Mesenchymal stem cell (in vitro differentiated cells and primary cell): ENCODE results near the gene FARP2.

ENCODE experiments used
- DNase-seq: peaks from one replicate; pipeline ENCODE4 v3.0.0-alpha.2; 2013
- H2AFZ ChIP-seq: one replicate; pipeline ENCODE4 v1.6.1; 2013; ENCODE audit warnings: low read depth, mild to moderate bottlenecking, control low read depth, inconsistent platforms, low read length, moderate library complexity
- H2AK5ac ChIP-seq: 2 replicates; pipeline ENCODE4 v1.6.1; 2013; ENCODE audit warnings: low read length, moderate library complexity, mild to moderate bottlenecking, inconsistent platforms; ENCODE audit not compliant: severe bottlenecking
- H2BK120ac ChIP-seq: one replicate; pipeline ENCODE4 v1.6.1; 2013; ENCODE audit warnings: low read depth, mild to moderate bottlenecking, inconsistent platforms, low read length, moderate library complexity
- H2BK12ac ChIP-seq, 2 experiments: one replicate each; pipeline ENCODE4 v1.6.1; 2013; ENCODE audit warnings: inconsistent platforms in 2 of 2, low read length in 2 of 2, mild to moderate bottlenecking in 2 of 2, moderate library complexity in 2 of 2, control low read depth in 1 of 2
- H2BK15ac ChIP-seq: one replicate; pipeline ENCODE4 v1.6.1; 2013; ENCODE audit warnings: mild to moderate bottlenecking, low read depth, inconsistent platforms; ENCODE audit not compliant: poor library complexity, severe bottlenecking
- H2BK5ac ChIP-seq: 2 replicates; pipeline ENCODE4 v1.6.1; 2013; ENCODE audit warnings: low read depth, mild to moderate bottlenecking, low read length, control low read depth, inconsistent platforms; ENCODE audit not compliant: poor library complexity, severe bottlenecking
- H3K14ac ChIP-seq, 2 experiments: one replicate each; pipeline ENCODE4 v1.6.1; 2013; ENCODE audit warnings: inconsistent platforms in 2 of 2, low read length in 2 of 2, control low read depth in 1 of 2, mild to moderate bottlenecking in 1 of 2, moderate library complexity in 1 of 2
- H3K18ac ChIP-seq, 2 experiments: one replicate each; pipeline ENCODE4 v1.6.1; 2013; ENCODE audit warnings: inconsistent platforms in 2 of 2, low read length in 2 of 2, control low read depth in 1 of 2, low read depth in 1 of 2, mild to moderate bottlenecking in 1 of 2
- H3K23ac ChIP-seq, 2 experiments: one replicate each; pipeline ENCODE4 v1.6.1; 2013; ENCODE audit warnings: inconsistent platforms in 2 of 2, low read length in 2 of 2, mild to moderate bottlenecking in 2 of 2, moderate library complexity in 2 of 2, control low read depth in 1 of 2
- H3K27ac ChIP-seq: 2 replicates; pipeline ENCODE4 v1.5.1; 2013; ENCODE audit warnings: mild to moderate bottlenecking, moderate library complexity, low read length, control low read depth, inconsistent platforms; ENCODE audit not compliant: poor library complexity, severe bottlenecking
- H3K27me3 ChIP-seq, 2 experiments: 2 replicates each; pipeline versions ENCODE4 v1.6.1 to v1.7.0; 2013; ENCODE audit warnings: low read length in 2 of 2, mild to moderate bottlenecking in 2 of 2, moderate library complexity in 2 of 2, control low read depth in 1 of 2, inconsistent platforms in 1 of 2; ENCODE audit not compliant: control insufficient read depth in 1 of 2, insufficient read depth in 1 of 2
- H3K36me3 ChIP-seq, 2 experiments: 2 replicates each; pipeline versions ENCODE4 v1.6.1 to v1.7.0; 2013; ENCODE audit warnings: low read length in 2 of 2, control low read depth in 1 of 2, inconsistent platforms in 1 of 2, low read depth in 1 of 2, mild to moderate bottlenecking in 1 of 2; ENCODE audit not compliant: insufficient read depth in 2 of 2, control insufficient read depth in 1 of 2
- H3K4ac ChIP-seq, 2 experiments: one replicate each; pipeline ENCODE4 v1.6.1; 2013; ENCODE audit warnings: inconsistent platforms in 2 of 2, low read length in 2 of 2, mild to moderate bottlenecking in 2 of 2, moderate library complexity in 2 of 2, control low read depth in 1 of 2, low read depth in 1 of 2
- H3K4me1 ChIP-seq: 2 replicates; pipeline ENCODE4 v1.6.1; 2013; ENCODE audit warnings: low read depth, low read length, control low read depth; ENCODE audit not compliant: control insufficient read depth, insufficient read depth
- H3K4me2 ChIP-seq: 2 replicates; pipeline ENCODE4 v1.6.1; 2013; ENCODE audit warnings: low read length, mild to moderate bottlenecking, inconsistent platforms; ENCODE audit not compliant: poor library complexity, severe bottlenecking
- H3K4me3 ChIP-seq, 2 experiments: 2 replicates each; pipeline versions ENCODE4 v1.5.1 to v1.7.0; 2013; ENCODE audit warnings: low read length in 2 of 2, mild to moderate bottlenecking in 2 of 2, control low read depth in 1 of 2, low read depth in 1 of 2; ENCODE audit not compliant: insufficient read depth in 1 of 2
- H3K79me1 ChIP-seq: replicated peaks from 2 replicates; pipeline ENCODE4 v1.6.1; 2013; ENCODE audit warnings: mild to moderate bottlenecking, control low read depth, low read length, inconsistent platforms; ENCODE audit not compliant: poor library complexity, severe bottlenecking
- H3K9ac ChIP-seq: 2 replicates; pipeline ENCODE4 v1.7.0; 2013; ENCODE audit warnings: mild to moderate bottlenecking, low read length, moderate library complexity
- H3K9me3 ChIP-seq: 2 replicates; pipeline ENCODE4 v1.7.0; 2013; ENCODE audit warnings: mild to moderate bottlenecking, low read length; ENCODE audit not compliant: control insufficient read depth
- H4K8ac ChIP-seq: one replicate; pipeline ENCODE4 v1.6.1; 2013; ENCODE audit warnings: inconsistent platforms, mild to moderate bottlenecking, low read length, moderate library complexity
- H4K91ac ChIP-seq: one replicate; pipeline ENCODE4 v1.6.1; 2013; ENCODE audit warnings: mild to moderate bottlenecking, low read length, inconsistent platforms
- WGBS: methylation state at CpG from one replicate; pipeline ENCODE4 v1.1.7; 2013; ENCODE audit warnings: mixed read lengths; 5-methylcytosine and 5-hydroxymethylcytosine counted together

The FARP2 gene

DNA sequence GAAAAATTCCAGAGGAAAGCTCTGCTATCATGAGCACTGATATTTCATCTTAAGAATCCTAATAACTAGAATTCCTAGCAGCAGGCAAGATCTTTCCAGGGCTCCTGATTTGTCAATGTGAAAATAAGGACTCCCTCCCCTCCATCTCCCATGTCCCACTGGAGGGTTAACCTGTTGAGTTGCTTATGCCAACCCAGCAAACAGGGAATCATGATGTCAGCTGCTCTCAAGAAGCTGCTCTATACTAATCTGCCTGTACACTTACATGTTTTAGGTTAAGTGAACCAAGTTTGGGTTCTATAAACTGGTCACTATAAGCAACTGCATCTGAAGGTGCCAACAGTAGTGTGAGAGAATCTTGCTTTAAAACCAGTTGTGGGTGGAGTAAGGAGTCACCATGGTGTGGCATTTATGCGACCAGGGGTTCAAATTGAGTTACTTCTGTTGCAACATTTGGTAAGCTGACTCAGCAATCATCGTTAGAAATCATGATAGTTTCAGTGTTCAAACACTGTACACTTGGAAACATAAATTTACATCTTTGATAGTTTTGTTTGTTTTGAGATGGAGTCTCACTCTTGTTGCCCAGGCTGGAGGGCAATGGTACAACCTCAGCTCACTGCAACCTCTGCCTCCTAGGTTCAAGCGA is 98.9 kb downstream of the FARP2 start:
- no peak overlapping the region for H3K4me3 ChIP-seq
- H2BK120ac ChIP-seq = no peak overlapping the region
- H3K14ac ChIP-seq = no peak overlapping the region
- peaks cover 2 to 22% of the 10 kb centered on the region in 2 experiments for H3K36me3 ChIP-seq
- H4K91ac ChIP-seq = no peak overlapping the region
- peaks cover 2% of the 10 kb centered on the region for H3K79me1 ChIP-seq
- H3K27ac ChIP-seq = no peak overlapping the region
- H3K23ac ChIP-seq = no peak overlapping the region
- no peak overlapping the region for H3K18ac ChIP-seq
- H2AFZ ChIP-seq = no peak overlapping the region
- H4K8ac ChIP-seq = no peak overlapping the region
- H3K4me1 ChIP-seq = no peaks in the 10 kb centered on the region
- WGBS = 80% methylated on average over 2 of the region's 3 CpGs
- H3K27me3 ChIP-seq = no peaks in the 10 kb centered on the region
- H3K4me2 ChIP-seq = no peak overlapping the region
- no peak overlapping the region for H3K9ac ChIP-seq
- no peak overlapping the region for H3K4ac ChIP-seq
- H3K9me3 ChIP-seq = no peaks in the 10 kb centered on the region
- peak; percentile 2 for DNase-seq
- H2BK15ac ChIP-seq = no peak overlapping the region
- H2BK12ac ChIP-seq = no peak overlapping the region
- no peak overlapping the region for H2AK5ac ChIP-seq
- no peak overlapping the region for H2BK5ac ChIP-seq

DNA sequence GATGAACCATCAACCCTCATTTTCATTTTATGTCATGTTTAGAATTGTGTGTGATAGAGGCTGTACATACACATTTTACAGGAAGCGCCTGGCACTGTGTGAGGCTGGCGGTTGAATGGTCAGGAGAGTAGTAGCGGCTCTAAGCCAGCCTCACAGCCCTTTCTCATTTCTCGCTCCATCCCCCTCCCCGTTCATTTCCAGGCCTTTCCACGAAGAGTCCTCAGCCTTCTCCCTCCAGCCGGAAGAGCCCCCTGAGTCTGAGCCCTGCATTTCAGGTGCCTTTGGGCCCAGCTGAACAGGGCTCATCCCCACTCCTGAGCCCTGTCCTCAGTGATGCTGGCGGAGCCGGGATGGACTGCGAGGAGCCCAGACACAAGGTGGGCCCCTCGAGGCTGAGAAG is 100.5 kb downstream of the FARP2 start:
- no peak overlapping the region for H3K4me3 ChIP-seq
- no peaks in the 10 kb centered on the region for H3K27me3 ChIP-seq
- H2BK120ac ChIP-seq = no peak overlapping the region
- no peak overlapping the region for H3K27ac ChIP-seq
- no peak overlapping the region for H2BK5ac ChIP-seq
- H4K91ac ChIP-seq = no peak overlapping the region
- no peak overlapping the region for H3K4ac ChIP-seq
- no peak overlapping the region for H3K4me2 ChIP-seq
- H2BK15ac ChIP-seq = no peak overlapping the region
- H2BK12ac ChIP-seq = no peak overlapping the region
- no peak overlapping the region for H4K8ac ChIP-seq
- peaks cover 2% of the 10 kb centered on the region for H3K79me1 ChIP-seq
- no peak overlapping the region for H2AK5ac ChIP-seq
- no peaks in the 10 kb centered on the region for H3K9me3 ChIP-seq
- H2AFZ ChIP-seq = no peak overlapping the region
- no peak overlapping the region for H3K9ac ChIP-seq
- peaks cover under 1% of the 10 kb centered on the region for H3K4me1 ChIP-seq
- no peak for DNase-seq
- H3K36me3 ChIP-seq = peaks cover 0 to 13% of the 10 kb centered on the region in 2 experiments
- H3K14ac ChIP-seq = no peak overlapping the region
- no peak overlapping the region for H3K18ac ChIP-seq
- H3K23ac ChIP-seq = no peak overlapping the region
- WGBS = 90% methylated on average over 11 of the region's 11 CpGs

DNA sequence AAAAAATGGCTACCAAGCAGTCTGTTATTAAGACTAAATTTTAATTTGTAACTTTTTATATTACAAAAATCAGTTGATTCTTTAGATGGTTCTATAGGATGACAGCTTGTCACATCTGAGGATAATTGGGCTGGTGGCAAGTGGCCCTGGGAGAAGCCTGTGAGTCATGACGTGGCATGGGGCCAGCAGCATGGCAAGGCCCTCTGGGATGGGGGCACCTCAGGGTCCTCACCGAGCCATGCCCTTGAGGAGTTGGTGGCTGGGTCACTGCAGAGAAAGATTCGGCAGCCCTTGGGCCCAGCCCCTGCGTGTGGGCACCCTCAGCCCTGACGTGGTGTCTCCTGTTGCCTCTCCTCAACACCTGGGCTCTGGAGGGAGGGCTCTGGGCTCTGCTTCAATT is 102.6 kb downstream of the FARP2 start:
- H4K8ac ChIP-seq = no peak overlapping the region
- H3K4me3 ChIP-seq = no peak overlapping the region
- H3K23ac ChIP-seq = no peak overlapping the region
- H2BK120ac ChIP-seq = no peak overlapping the region
- no peak overlapping the region for H4K91ac ChIP-seq
- no peaks in the 10 kb centered on the region for H3K9me3 ChIP-seq
- no peak overlapping the region for H2AK5ac ChIP-seq
- H3K9ac ChIP-seq = no peak overlapping the region
- H3K79me1 ChIP-seq = peaks cover 2% of the 10 kb centered on the region
- no peak overlapping the region for H2AFZ ChIP-seq
- H3K36me3 ChIP-seq = peaks cover 8 to 19% of the 10 kb centered on the region in 2 experiments
- H2BK12ac ChIP-seq = no peak overlapping the region
- H2BK15ac ChIP-seq = no peak overlapping the region
- WGBS = 94% methylated on average over 5 of the region's 5 CpGs
- peaks cover 3% of the 10 kb centered on the region for H3K4me1 ChIP-seq
- no peaks in the 10 kb centered on the region for H3K27me3 ChIP-seq
- no peak for DNase-seq
- no peak overlapping the region for H3K4ac ChIP-seq
- H3K14ac ChIP-seq = no peak overlapping the region
- no peak overlapping the region for H3K18ac ChIP-seq
- no peak overlapping the region for H2BK5ac ChIP-seq
- no peak overlapping the region for H3K4me2 ChIP-seq
- H3K27ac ChIP-seq = no peak overlapping the region

DNA sequence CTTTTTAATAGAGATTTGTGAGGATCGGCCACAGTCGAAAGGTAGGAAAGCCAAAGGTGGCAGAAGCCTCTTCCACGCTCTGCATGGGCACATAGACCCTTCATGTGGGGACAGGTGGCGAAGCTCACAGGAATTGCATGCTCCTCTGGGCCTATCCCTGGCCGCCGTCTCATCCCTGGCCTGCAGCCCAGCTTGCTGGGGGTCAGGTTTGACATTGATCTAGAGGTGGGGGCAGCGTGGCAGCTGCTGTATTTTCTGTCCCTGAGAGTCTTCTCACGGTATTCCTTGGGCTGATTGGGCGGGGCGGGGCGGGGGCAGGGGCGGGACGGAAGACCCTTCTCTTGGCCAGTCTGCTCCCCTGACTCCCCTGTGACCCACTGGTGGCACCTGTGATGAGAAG is 103.4 kb downstream of the FARP2 start:
- Histone ChIP-seq H4K8ac (no peak overlapping the region), H4K91ac (no peak overlapping the region), H3K27me3 (no peaks in the 10 kb centered on the region), H2AK5ac (no peak overlapping the region), H2AFZ (no peak overlapping the region), H3K4me3 (no peak overlapping the region), H3K27ac (no peak overlapping the region), H3K9me3 (no peaks in the 10 kb centered on the region), H3K23ac (no peak overlapping the region), H2BK15ac (no peak overlapping the region), H3K36me3 (peaks cover 10 to 18% of the 10 kb centered on the region in 2 experiments), H3K18ac (no peak overlapping the region), H3K4me1 (peaks cover 3% of the 10 kb centered on the region), H3K14ac (no peak overlapping the region), H3K4me2 (no peak overlapping the region), H2BK12ac (no peak overlapping the region), H2BK5ac (no peak overlapping the region), H3K4ac (no peak overlapping the region), H3K79me1 (no peaks in the 10 kb centered on the region), H2BK120ac (no peak overlapping the region), H3K9ac (no peak overlapping the region)
- WGBS = 95% methylated on average over 13 of the region's 13 CpGs
- DNase-seq = no peak
